ENCODE data around the gene ARAP2. TPM values are rescaled to one million over a fixed set of nuclear protein-coding genes. Genes with fewer than 3 reads are reported as not detected.

Gene ARAP2
- polyA plus RNA-seq, 1 donor (not counting 4 experiments of a cell fraction or from before 2014, with no cell fraction given) = 9.3 TPM

- no peak for FAIRE-seq
- TF ChIP-seq EZH2 (IDR thresholded peaks at IDR 0.05; ENCODE audit: low read length) = no peak
- TF ChIP-seq, protein P1, sequence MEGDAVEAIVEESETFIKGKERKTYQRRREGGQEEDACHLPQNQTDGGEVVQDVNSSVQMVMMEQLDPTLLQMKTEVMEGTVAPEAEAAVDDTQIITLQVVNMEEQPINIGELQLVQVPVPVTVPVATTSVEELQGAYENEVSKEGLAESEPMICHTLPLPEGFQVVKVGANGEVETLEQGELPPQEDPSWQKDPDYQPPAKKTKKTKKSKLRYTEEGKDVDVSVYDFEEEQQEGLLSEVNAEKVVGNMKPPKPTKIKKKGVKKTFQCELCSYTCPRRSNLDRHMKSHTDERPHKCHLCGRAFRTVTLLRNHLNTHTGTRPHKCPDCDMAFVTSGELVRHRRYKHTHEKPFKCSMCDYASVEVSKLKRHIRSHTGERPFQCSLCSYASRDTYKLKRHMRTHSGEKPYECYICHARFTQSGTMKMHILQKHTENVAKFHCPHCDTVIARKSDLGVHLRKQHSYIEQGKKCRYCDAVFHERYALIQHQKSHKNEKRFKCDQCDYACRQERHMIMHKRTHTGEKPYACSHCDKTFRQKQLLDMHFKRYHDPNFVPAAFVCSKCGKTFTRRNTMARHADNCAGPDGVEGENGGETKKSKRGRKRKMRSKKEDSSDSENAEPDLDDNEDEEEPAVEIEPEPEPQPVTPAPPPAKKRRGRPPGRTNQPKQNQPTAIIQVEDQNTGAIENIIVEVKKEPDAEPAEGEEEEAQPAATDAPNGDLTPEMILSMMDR (optimal IDR thresholded peaks at IDR 0.05 in 1 of 3, IDR thresholded peaks at IDR 0.05 in 1 of 3, conservative IDR thresholded peaks at IDR 0.05 in 1 of 3; ENCODE audit: extremely low read depth in 1 of 3, insufficient read depth in 2 of 3, low read length in 3 of 3) = no peak
- Histone ChIP-seq H3K9ac (ENCODE audit: control insufficient read depth, extremely low read depth, insufficient read depth, low read length) (no peak overlapping the region), H3K4me2 (ENCODE audit: control insufficient read depth, extremely low read depth, insufficient read depth, low read depth, low read length) (no peak overlapping the region), H3K9me1 (ENCODE audit: control insufficient read depth, extremely low read depth, insufficient read depth, low read length) (no peaks in the 10 kb centered on the region), H3K36me3 (ENCODE audit: control insufficient read depth in 2 of 2, extremely low read depth in 1 of 2, insufficient read depth in 2 of 2, low read length in 2 of 2) (no peaks in the 10 kb centered on the region), H3K27me3 (ENCODE audit: control insufficient read depth, extremely low read depth, insufficient read depth, low read length) (no peaks in the 10 kb centered on the region), H3K79me2 (ENCODE audit: control insufficient read depth, insufficient read depth, low read length) (no peaks in the 10 kb centered on the region), H3K9me3 (ENCODE audit: control insufficient read depth, low read depth, low read length) (no peaks in the 10 kb centered on the region), H3K27ac (ENCODE audit: control insufficient read depth, insufficient read depth, low read length) (no peak overlapping the region), H3K4me3 (ENCODE audit: control insufficient read depth in 2 of 3, extremely low read depth in 1 of 3, insufficient read depth in 2 of 3, low read depth in 1 of 3, low read length in 3 of 3) (no peak overlapping the region), H4K20me1 (ENCODE audit: control insufficient read depth, extremely low read depth, insufficient read depth, low read length) (no peaks in the 10 kb centered on the region), H3K4me1 (ENCODE audit: control insufficient read depth, extremely low read depth, insufficient read depth, low read length) (peaks cover 5% of the 10 kb centered on the region), H2AFZ (ENCODE audit: control insufficient read depth, low read length) (no peak overlapping the region)
- dilution Hi-C loops (cut with MboI; ENCODE audit: extremely low pct_ligation_motif_present, low sequenced_read_pairs) = no loop called here
- DNase-seq (ENCODE audit: low read depth, low spot score) = no peak
Observed at GRCh38 chr4:36020351-36020750, 224.0 kb downstream of the ARAP2 start.

Other genes with a start within 250 kb of the ARAP2 start
- gene DTHD1, start 37.1 kb upstream of the ARAP2 start, polyA plus RNA-seq = not detected in 3 replicates

Data from keratinocyte (primary cell).